HepG2 (cell line): ENCODE results near the gene EHD4. TPM values are rescaled to one million over a fixed set of nuclear protein-coding genes. Genes with fewer than 3 reads are reported as not detected.

Source experiments
- AKAP8 ChIP-seq: sonication (generic); formaldehyde crosslinking; IDR thresholded peaks from 2 replicates; pipeline ENCODE4 v1.5.1; 2020; ENCODE audit warnings: mild to moderate bottlenecking, missing genetic modification reagents
- ATF4 ChIP-seq, 2 experiments: fragments of 450-650 bp in 1 of 2; sonication (generic) in 1 of 2; formaldehyde crosslinking; IDR thresholded peaks; 2 replicates each; pipeline versions ENCODE4 v1.5.0 to v1.8.0; 2020 to 2022; ENCODE audit warnings: mild to moderate bottlenecking in 1 of 2, missing genetic modification reagents in 1 of 2
- CEBPG ChIP-seq: IDR thresholded peaks from 2 replicates; pipeline ENCODE4 v1.6.1; 2016
- ERF ChIP-seq: IDR thresholded peaks from 2 replicates; pipeline ENCODE4 v1.6.1; 2018; ENCODE audit warnings: missing biosample characterization, missing genetic modification reagents
- ESRRA ChIP-seq: sonication (generic); formaldehyde crosslinking; IDR thresholded peaks from 2 replicates; pipeline ENCODE4 v1.5.1; 2020; ENCODE audit warnings: mild to moderate bottlenecking, low read depth, missing genetic modification reagents
- FUBP1 ChIP-seq: sonication (generic); formaldehyde crosslinking; IDR thresholded peaks from 2 replicates; pipeline ENCODE4 v1.5.1; 2020; ENCODE audit warnings: missing genetic modification reagents, mild to moderate bottlenecking, borderline replicate concordance
- GABPA ChIP-seq, 2 experiments: IDR thresholded peaks; 2 replicates each; pipeline ENCODE4 v1.6.1; 2011 to 2016; ENCODE audit warnings: low read depth in 2 of 2, low read length in 1 of 2, missing biosample characterization in 1 of 2, missing genetic modification characterization in 1 of 2
- GRHL1 ChIP-seq: sonication (generic); formaldehyde crosslinking; conservative IDR thresholded peaks from 2 replicates; pipeline ENCODE4 v1.8.0; 2022; ENCODE audit warnings: missing genetic modification reagents
- IRF9 ChIP-seq: sonication (generic); formaldehyde crosslinking; IDR thresholded peaks from 2 replicates; pipeline ENCODE4 v1.8.0; 2022; ENCODE audit warnings: missing genetic modification reagents, mild to moderate bottlenecking, borderline replicate concordance
- KLF16 ChIP-seq, 2 experiments: sonication (generic) in 1 of 2; formaldehyde crosslinking in 1 of 2; IDR thresholded peaks; 2 replicates each; pipeline versions ENCODE4 v1.6.1 to v1.8.0; 2016 to 2023; ENCODE audit warnings: missing genetic modification reagents in 2 of 2, missing compliant biosample characterization in 1 of 2
- NR0B2 ChIP-seq: sonication (generic); formaldehyde crosslinking; IDR thresholded peaks from 2 replicates; pipeline ENCODE4 v1.4.0; 2020; ENCODE audit warnings: mild to moderate bottlenecking, missing genetic modification reagents
- RAD51 ChIP-seq: fragments of 450-650 bp; IDR thresholded peaks from 2 replicates; pipeline ENCODE4 v1.6.1; 2016; ENCODE audit warnings: borderline replicate concordance
- RNF219 ChIP-seq: sonication (generic); formaldehyde crosslinking; IDR thresholded peaks from 2 replicates; pipeline ENCODE4 v1.5.0; 2020; ENCODE audit warnings: mild to moderate bottlenecking, missing genetic modification reagents
- SPEN ChIP-seq: sonication (generic); formaldehyde crosslinking; IDR thresholded peaks from 2 replicates; pipeline ENCODE4 v1.5.1; 2020; ENCODE audit warnings: low read depth, mild to moderate bottlenecking, missing genetic modification reagents
- ZBTB43 ChIP-seq: sonication (generic); formaldehyde crosslinking; conservative IDR thresholded peaks from 2 replicates; pipeline ENCODE4 v1.4.0; 2020; ENCODE audit warnings: missing genetic modification reagents
- ZNF143 ChIP-seq: sonication (generic); formaldehyde crosslinking; IDR thresholded peaks from 2 replicates; pipeline ENCODE4 v1.4.0; 2020; ENCODE audit warnings: missing genetic modification reagents
- ZNF317 ChIP-seq: sonication (generic); formaldehyde crosslinking; IDR thresholded peaks from 2 replicates; pipeline ENCODE4 v1.5.0; 2020; ENCODE audit warnings: mild to moderate bottlenecking, missing genetic modification reagents
- polyA plus RNA-seq, 8 experiments: library from polyadenylated mRNA; depleted of rRNA in 3 of 8; stranded (reverse) in 7 of 8; unstranded in 1 of 8; fragments of >200 nt; fragmentation: Illumina TruSeq in 4 of 8; extraction: Trizol in 4 of 8; gene quantifications; 2 replicates each; pipeline versions ENCODE4 v1.2.1 to v1.2.3, GENCODE V29; 2011 to 2016; ENCODE audit warnings: low read depth in 4 of 8, missing spikeins in 1 of 8, mixed read lengths in 1 of 8; ENCODE audit not compliant: insufficient read depth in 1 of 8
- total RNA-seq, 5 experiments: library from RNA; depleted of rRNA; stranded (reverse); fragments of >200 nt; fragmentation: Illumina TruSeq; extraction: Trizol; gene quantifications; 2 replicates each; pipeline ENCODE4 v1.2.3, GENCODE V29; 2016; ENCODE audit warnings: low read depth in 1 of 5

Gene EHD4
- total and polyA plus RNA-seq, 2 of the 13 experiments (the other 11 are each of a cell fraction or from before 2014, with no cell fraction given): 3.1 to 4.8 TPM

GRCh38 chr15:41972253-41973242 is at the start of gene EHD4 (continued):
- no peak for TF ChIP-seq ZBTB43 (CRISPR knock-in tag)
- peak in 1 of 2 experiments; percentile 64; a peak in 1 of 4 replicates for TF ChIP-seq KLF16 (CRISPR knock-in tag; IDR thresholded peaks at IDR 0.05)
- no peak for TF ChIP-seq ESRRA
- TF ChIP-seq ATF4 (CRISPR knock-in tag; IDR thresholded peaks at IDR 0.05): no peak
- no peak for TF ChIP-seq FUBP1 (CRISPR knock-in tag)
- no peak for TF ChIP-seq ZNF143 (CRISPR knock-in tag)
- TF ChIP-seq CEBPG (CRISPR knock-in tag): peak; percentile 14; the same call in 1 of the 2 replicates
- TF ChIP-seq GRHL1: no peak
- TF ChIP-seq ZNF317 (CRISPR knock-in tag): no peak; the same call in 1 of the 2 replicates
- TF ChIP-seq RAD51: no peak
- no peak; the same call in 1 of the 2 replicates for TF ChIP-seq GABPA (IDR thresholded peaks at IDR 0.05; ENCODE audit: low read depth, low read length)
- TF ChIP-seq GABPA (CRISPR knock-in tag; IDR thresholded peaks at IDR 0.05; ENCODE audit: low read depth): peak; percentile 64
- TF ChIP-seq RNF219 (CRISPR knock-in tag): no peak
- peak; percentile 64; the same call in 1 of the 2 replicates for TF ChIP-seq NR0B2 (CRISPR knock-in tag)
- peak; percentile 80; the same call in 1 of the 2 replicates for TF ChIP-seq SPEN (CRISPR knock-in tag)
- TF ChIP-seq AKAP8 (CRISPR knock-in tag): peak; percentile 52; the same call in 1 of the 2 replicates
- TF ChIP-seq IRF9: no peak
- TF ChIP-seq ERF: peak; percentile 12; the same call in 1 of the 2 replicates
